Pancreas (tissue), 10 donors: Measurements from ENCODE around the gene BMERB1. TPM values are rescaled to one million over a fixed set of nuclear protein-coding genes. Genes with fewer than 3 reads are reported as not detected.

ENCODE experiments used
- ATAC-seq, 4 donors: fragments of 200-7000 bp; cut with Tn5 transposase; one replicate each; pipeline versions ENCODE4 v1.8.0 to v1.9.1; 2020; ENCODE audit warnings: mild to moderate bottlenecking in 4 of 4, moderate library complexity in 4 of 4
- DNase-seq, 6 donors: peaks; one replicate each; pipeline ENCODE4 v3.0.0-alpha.2; 2020
- FAIRE-seq: peaks from 2 replicates; lab custom pipeline; 2012; peaks lifted over from hg19 to GRCh38; lab: Jason Lieb, UNC
- H3K27ac ChIP-seq, 4 donors: fragments of 200-600 bp; sonication (generic); 1 replicate in 3 of 4; 2 replicates in 1 of 4; pipeline versions ENCODE4 v1.5.0 to v1.8.0; 2020
- H3K27me3 ChIP-seq, 4 donors: fragments of 200-600 bp; one replicate each; pipeline ENCODE4 v1.8.0; 2021
- H3K36me3 ChIP-seq, 3 donors: fragments of 200-600 bp; sonication (generic) in 1 of 3; one replicate each; pipeline versions ENCODE4 v1.5.0 to v1.8.0; 2020 to 2021
- H3K4me1 ChIP-seq, 3 donors: fragments of 200-600 bp; one replicate each; pipeline ENCODE4 v1.8.0; 2021
- H3K4me3 ChIP-seq, 4 donors: fragments of 200-600 bp; sonication (generic) in 2 of 4; one replicate each; pipeline versions ENCODE4 v1.5.0 to v1.8.0; 2020 to 2021
- H3K9me3 ChIP-seq, 4 donors: fragments of 200-600 bp; one replicate each; pipeline ENCODE4 v1.8.0; 2021
- CTCF ChIP-seq, 4 donors: fragments of 200-600 bp; sonication (generic) in 3 of 4; IDR thresholded peaks; one replicate each; pipeline versions ENCODE4 v1.5.0 to v1.8.0; 2021; ENCODE audit warnings: antibody characterized with exemption in 4 of 4
- WGBS, 2 donors: extraction: QIAGEN DNeasy Blood & Tissue Kit; methylation state at CpG; one replicate each; pipeline ENCODE4 v1.1.7; 2013; 5-methylcytosine and 5-hydroxymethylcytosine counted together
- intact Hi-C, 3 donors: fragments of 100-400 bp; cut with DNase I; formaldehyde crosslinking; loops; one replicate each; pipeline versions ENCODE4 v1.11.1 to v1.14.2; 2022
- polyA plus RNA-seq, 2 donors: library from polyadenylated mRNA; stranded (reverse); fragments of 200-250 nt; gene quantifications; one replicate each; pipeline ENCODE4 v1.2.3, GENCODE V29; 2013
- total RNA-seq, 6 donors: library from RNA; stranded (reverse); fragmentation: NEBNext Ultra II Directional in 4 of 6; extraction: Animal tissue kit (Norgen Biotek cat#: 25700) in 4 of 6; gene quantifications; one replicate each; pipeline versions ENCODE4 v1.2.1 to v1.2.4, GENCODE V29; 2021 to 2023
- donor health status: healthy with polysubstance abuse.
- donor health status: DM: no; HTN: no; CAD: no; lungs with moderate emphysema.
- donor health status: DM: no; HTN: no; CAD: no.
- donor health status: control.
- donor health status: control.
- donor health status: Bipolar disorder and iron deficiency.
- donor health status: DM: yes; HTN: yes; CAD: no.
- donor health status: DM: no; HTN: no; CAD: no.
- donor health status: DM: no; HTN: no; CAD: no.
- donor health status: DM: yes; HTN: yes; CAD: no.

Gene BMERB1
- total and polyA plus RNA-seq, 8 donors = 10.3 to 21.7 (median 17.5) TPM

- Histone ChIP-seq H3K27ac (no peak overlapping the region), H3K4me1 (no peaks in the 10 kb centered on the region), H3K4me3 (no peak overlapping the region), H3K27me3 (no peaks in the 10 kb centered on the region), H3K36me3 (no peaks in the 10 kb centered on the region), H3K9me3 (no peaks in the 10 kb centered on the region)
- intact Hi-C loops = no loop called here
- FAIRE-seq = no peak
- TF ChIP-seq CTCF (IDR thresholded peaks at IDR 0.05) = no peak
- WGBS, 2 donors = 79 to 84% methylated on average over 8 of the region's 8 CpGs
- ATAC-seq = no peak
- no peak for DNase-seq
Measured at GRCh38 chr16:15507959-15508627, 73.7 kb downstream of the BMERB1 start.

- DNase-seq (no peak), ATAC-seq (no peak), FAIRE-seq (no peak)
- 88 to 90% methylated on average over 14 of the region's 14 CpGs for WGBS, 2 donors
- Histone ChIP-seq H3K36me3 (no peaks in the 10 kb centered on the region), H3K4me1 (no peaks in the 10 kb centered on the region), H3K9me3 (no peaks in the 10 kb centered on the region), H3K27me3 (no peaks in the 10 kb centered on the region), H3K27ac (no peak overlapping the region), H3K4me3 (no peak overlapping the region)
- no peak for TF ChIP-seq CTCF (IDR thresholded peaks at IDR 0.05)
- intact Hi-C loops = no loop called here
Measured at GRCh38 chr16:15509051-15509592, 74.7 kb downstream of the BMERB1 start.

- intact Hi-C loops = no loop called here
- no peaks in the 10 kb centered on the region for H3K9me3 ChIP-seq
- no peaks in the 10 kb centered on the region for H3K27me3 ChIP-seq
- ATAC-seq = no peak
- no peak for TF ChIP-seq CTCF (IDR thresholded peaks at IDR 0.05)
- no peak overlapping the region for H3K27ac ChIP-seq
- 87 to 91% methylated on average over 19 of the region's 19 CpGs for WGBS, 2 donors
- DNase-seq = no peak
- H3K36me3 ChIP-seq = no peaks in the 10 kb centered on the region
- H3K4me1 ChIP-seq = no peaks in the 10 kb centered on the region
- no peak for FAIRE-seq
- H3K4me3 ChIP-seq = no peak overlapping the region
Measured at GRCh38 chr16:15509593-15510535, 75.5 kb downstream of the BMERB1 start.

- H3K27me3 ChIP-seq = no peaks in the 10 kb centered on the region
- H3K4me3 ChIP-seq = no peak overlapping the region
- H3K27ac ChIP-seq = no peak overlapping the region
- no peak for TF ChIP-seq CTCF (IDR thresholded peaks at IDR 0.05)
- WGBS, 2 donors = 77 to 92% methylated on average over 6 of the region's 6 CpGs
- H3K9me3 ChIP-seq = no peaks in the 10 kb centered on the region
- H3K4me1 ChIP-seq = no peaks in the 10 kb centered on the region
- no peaks in the 10 kb centered on the region for H3K36me3 ChIP-seq
- no peak for FAIRE-seq
- no peak for ATAC-seq
- DNase-seq = no peak
- intact Hi-C loops = no loop called here
Measured at GRCh38 chr16:15510992-15511391, 76.6 kb downstream of the BMERB1 start.
